G401 (cell line): ENCODE measurements around the gene BCL2L2. TPM values are rescaled to one million over a fixed set of nuclear protein-coding genes. Genes with fewer than 3 reads are reported as not detected.
A peak's percentile ranks its signal among the peaks of the same experiment; 100 is the strongest.
"Not testable (repeated sequence)": the region's sequence is repeated elsewhere in the genome, so short reads cannot be mapped to it uniquely, and the experiment has no call there.

Experiments
- DNase-seq: peaks from one replicate; pipeline ENCODE4 v3.0.0-alpha.2; 2015; ENCODE audit warnings: low spot score
- in situ Hi-C: cut with HindIII; loops from 2 replicates; pipeline ENCODE4 v1.10.0; 2016; ENCODE audit warnings: low sequenced_read_pairs, mixed read lengths
- total RNA-seq: library from RNA; depleted of rRNA; stranded (reverse); fragments of >200 nt; shearing (Covaris generic); gene quantifications from 2 replicates; pipeline ENCODE4 v1.2.3, GENCODE V29; 2014; rRNA removed

Gene BCL2L2, protein sequence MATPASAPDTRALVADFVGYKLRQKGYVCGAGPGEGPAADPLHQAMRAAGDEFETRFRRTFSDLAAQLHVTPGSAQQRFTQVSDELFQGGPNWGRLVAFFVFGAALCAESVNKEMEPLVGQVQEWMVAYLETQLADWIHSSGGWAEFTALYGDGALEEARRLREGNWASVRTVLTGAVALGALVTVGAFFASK
- 16.4 and 17.3 TPM in 2 replicates for total RNA-seq

DNA sequence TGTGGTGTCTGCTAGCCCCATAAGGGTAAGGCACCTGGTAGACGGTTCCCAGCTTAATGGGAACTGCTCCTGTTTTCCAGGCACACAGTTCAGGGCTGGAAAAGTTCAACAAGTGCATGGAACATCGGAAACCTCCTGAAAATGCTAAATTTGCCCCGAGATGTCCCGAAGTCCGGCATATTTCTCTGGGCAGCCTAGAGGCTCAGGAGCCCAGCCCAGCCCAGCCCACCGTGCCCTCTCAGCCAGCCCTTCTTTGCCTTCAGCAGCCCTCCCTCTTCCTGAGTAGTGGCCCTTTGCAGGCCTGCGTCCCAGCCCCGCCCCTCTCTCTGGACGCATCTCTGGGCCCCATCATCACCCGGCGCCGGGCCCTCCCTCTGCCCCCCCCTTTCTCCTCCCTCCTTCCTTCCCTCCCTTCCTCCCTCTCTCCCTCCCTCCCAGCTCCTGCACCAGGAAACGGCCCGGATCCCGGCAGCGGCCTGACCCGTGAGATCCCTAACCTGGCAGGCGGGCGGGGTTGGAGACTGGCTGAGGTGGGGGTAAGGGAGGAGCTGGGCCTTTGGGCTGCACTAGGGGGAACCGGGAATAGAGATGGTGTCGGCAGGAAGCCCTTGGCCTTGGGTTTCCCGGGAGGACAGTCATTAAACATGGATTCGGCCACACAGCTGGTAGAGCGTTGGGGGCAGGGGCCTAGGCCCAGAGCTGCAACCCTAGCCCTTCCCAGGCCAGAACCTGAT, at the start of gene BCL2L2:
Gene BCL2L2 (plus strand): TSS at position 422 of the 734 bp plus-strand sequence. CDS start 935 bp downstream, outside the sequence.
- in situ Hi-C loops, result no loop called here
- DNase-seq, result peak; percentile 94

DNA sequence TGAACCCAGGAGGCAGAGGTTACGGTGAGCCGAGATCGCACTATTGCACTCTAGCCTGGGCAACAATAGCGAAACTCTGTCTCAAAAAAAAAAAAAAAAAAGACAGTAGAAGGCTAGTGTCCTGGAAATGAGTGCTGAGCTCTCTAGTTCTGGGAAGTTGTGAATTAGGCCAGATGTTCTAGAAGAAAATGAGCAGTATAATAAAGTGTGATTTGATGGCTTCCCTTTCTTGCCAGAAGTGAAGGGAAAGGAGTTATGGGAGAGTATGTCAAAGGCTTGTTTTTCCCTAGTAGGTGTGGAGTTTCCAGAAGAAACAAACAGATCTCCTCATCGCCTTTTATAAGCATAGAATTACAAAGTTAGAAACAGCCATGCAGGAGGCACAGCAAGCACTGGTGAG, 48.4 kb upstream of the BCL2L2 start:
- DNase-seq, result no peak

DNA sequence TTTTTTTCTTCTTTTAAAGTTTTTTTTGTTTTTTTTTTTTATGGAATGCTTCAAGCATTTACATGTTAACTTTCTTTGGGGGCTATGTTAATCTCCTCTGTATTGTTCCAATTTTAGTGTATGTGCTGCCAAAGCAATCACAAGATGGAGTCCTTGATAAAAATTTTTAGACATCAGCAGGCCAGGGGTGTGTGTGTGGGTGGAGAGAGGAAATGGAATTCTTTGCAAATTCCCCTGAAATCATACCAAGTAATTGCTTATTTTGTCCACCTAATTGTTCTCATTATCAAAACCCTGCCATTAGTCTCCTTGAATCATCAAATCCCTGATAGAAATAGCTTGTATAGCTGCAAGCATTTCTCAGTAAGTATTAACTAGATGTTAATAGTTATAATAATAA, 47.2 kb upstream of the BCL2L2 start:
- in situ Hi-C loops, result no loop called here

More for the DNA sequence above, 48.4 kb upstream of the BCL2L2 start:
- in situ Hi-C loops, result no loop called here

DNA sequence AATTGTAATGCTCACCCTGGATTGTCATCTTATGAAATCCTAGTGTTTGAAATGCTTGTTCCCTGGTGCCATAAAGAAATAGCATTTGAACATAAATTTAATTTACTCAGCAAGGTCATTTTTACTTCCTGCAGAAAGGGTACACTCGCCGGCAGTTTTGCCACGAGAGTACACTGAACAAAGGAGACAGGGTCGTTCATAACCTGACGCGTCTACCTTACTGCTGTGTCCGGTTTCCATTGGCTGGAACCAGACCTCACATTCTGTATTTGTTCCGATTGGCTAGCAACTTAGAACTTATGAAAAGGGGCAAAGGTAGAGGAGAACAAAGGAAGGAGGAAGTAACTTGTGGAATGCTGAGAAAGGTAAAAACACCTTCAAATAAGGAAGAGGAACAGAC, 45.8 kb upstream of the BCL2L2 start:
- in situ Hi-C loops, result not testable (repeated sequence)

More for the DNA sequence above, 47.2 kb upstream of the BCL2L2 start:
- no peak for DNase-seq

DNA sequence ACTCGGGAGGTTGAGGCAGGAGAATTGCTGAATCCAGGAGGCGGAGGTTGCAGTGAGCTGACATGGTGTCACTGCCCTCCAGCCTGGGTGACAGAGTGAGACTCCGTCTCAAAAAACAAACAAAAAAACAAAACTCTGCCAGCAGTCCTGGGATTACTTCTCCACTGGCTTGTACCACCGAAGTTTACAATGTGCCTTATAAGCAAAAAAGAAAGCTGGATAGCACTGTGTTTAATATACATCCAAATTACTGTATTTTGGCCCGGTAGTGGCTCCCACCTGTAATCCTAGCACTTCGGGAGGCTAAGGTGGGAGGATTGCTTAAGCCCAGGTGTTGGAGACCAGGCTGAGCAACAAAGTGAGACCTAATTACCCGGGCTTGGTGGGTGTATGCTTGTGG, 37.4 kb upstream of the BCL2L2 start:
- in situ Hi-C loops, result no loop called here
- DNase-seq, result no peak

More for the DNA sequence above, 45.8 kb upstream of the BCL2L2 start:
- DNase-seq, result not testable (repeated sequence)

DNA sequence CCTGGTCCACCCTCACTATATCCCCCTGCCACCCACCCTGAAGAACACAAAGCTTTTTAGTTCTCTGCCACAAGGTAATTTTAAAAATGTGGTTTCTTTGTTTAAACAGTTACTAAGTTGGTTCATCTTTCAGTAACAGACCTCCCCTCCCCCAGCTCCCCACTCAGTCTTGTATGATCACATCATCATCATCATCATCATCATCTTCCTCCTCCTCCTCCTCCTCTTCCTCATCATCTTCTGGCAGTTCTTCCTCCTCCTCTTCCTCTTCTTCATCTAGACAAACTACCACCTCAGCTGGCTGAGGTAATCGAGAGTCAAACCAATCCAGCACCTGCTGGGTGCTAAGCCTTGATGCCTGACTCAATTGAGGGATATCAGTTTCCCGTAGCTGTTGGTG, 31.2 kb upstream of the BCL2L2 start:
- DNase-seq, result no peak
- in situ Hi-C loops, result no loop called here

DNA sequence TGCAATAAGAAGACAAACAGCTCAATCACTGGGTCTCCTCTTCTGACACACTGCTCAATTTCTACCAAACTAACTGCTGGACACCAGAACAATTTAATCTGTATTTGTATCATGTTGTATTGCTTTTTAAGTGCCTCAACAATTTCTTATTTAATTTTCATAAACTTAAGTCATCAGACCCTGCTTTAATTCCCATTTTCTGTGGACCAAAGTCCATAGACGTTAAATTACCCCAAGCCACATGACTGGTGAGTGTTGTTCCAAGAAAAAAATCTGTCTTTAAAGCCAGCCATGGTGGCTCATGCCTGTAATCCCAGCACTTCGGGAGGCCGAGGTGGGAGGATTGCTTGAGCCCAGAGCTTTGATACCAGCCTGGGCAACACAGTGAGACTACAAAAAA, 29.4 kb upstream of the BCL2L2 start:
- in situ Hi-C loops, result no loop called here
- DNase-seq, result no peak

DNA sequence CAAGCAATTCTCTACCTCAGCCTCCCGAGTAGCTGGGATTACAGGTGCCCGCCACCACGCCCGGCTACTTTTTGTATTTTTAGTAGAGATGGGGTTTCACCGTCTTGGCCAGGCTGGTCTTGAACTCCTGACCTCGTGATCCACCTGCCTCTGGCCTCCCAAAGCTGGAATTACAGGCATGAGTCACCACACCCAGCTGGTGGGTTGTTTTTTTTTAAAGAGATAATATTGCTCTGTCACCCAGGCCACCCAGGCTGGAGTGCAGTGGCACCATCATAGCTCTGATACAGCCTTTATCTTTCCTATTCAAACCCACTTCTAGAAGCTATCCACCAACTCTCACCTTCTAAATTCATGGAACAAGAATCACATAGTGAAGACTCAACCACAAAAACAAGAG, 28.7 kb upstream of the BCL2L2 start:
- in situ Hi-C loops, DNase-seq: not testable (repeated sequence)

DNA sequence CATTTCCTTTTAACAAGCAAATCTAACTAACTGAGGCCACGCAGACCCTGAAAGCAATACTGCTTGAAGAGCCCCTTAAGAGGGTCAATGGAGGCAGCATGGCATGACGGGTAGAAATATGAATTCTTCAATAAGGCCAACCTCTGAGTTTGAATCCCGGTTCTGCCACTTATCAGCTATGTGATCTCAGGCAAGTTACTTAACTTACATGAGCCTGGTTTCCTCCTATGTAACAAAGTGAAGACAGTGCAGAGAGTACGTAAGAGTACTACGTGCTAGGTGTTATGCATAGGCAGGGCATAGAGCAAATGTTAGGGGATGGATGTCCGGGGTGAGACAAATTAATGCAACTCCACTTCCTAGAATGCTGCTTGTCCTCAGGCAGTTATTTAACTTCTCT, 25.4 kb upstream of the BCL2L2 start:
- DNase-seq, result no peak
- in situ Hi-C loops, result no loop called here

DNA sequence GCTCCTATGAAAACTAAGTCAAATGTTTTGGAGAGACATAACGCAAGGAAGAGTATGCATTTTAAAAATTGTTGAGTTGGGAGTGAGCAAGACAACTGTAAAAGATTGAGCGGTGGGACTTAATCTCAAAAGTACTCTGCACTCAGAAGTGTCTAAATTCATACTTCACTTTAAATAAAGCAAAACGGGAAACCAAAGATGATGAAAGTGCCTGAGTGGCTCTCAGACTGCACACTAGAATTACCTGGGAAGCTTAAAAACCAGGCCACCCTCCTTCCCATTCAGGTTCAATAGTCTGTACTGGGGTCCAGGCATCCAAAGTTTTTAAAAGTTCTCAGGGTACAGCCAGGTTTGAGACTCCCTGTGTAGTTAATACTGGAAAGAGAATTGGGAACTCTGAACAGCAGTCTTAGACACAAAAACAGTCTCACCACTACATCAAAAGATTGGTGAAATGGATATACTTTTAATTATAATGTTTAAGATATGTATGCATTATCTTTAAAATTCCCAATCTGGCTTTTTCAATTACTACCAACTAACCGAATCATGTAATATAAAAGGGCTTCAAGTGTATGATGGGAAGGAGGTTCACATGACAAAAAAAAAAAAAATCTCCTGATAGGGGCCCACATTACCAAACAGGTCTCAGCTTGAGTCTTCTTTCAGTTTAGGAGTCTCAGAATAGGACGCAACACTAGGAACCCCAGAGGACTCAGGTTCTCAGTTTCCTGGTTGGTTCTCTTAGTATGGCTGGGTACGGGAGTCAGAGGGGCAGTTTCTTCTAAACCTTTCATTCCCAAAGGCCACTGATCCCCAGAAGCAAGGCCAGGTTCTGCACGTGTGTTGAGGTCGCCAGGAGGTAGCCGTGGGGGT, 21.7 kb upstream of the BCL2L2 start:
- in situ Hi-C loops, result no loop called here
- DNase-seq, result peak; percentile 28

DNA sequence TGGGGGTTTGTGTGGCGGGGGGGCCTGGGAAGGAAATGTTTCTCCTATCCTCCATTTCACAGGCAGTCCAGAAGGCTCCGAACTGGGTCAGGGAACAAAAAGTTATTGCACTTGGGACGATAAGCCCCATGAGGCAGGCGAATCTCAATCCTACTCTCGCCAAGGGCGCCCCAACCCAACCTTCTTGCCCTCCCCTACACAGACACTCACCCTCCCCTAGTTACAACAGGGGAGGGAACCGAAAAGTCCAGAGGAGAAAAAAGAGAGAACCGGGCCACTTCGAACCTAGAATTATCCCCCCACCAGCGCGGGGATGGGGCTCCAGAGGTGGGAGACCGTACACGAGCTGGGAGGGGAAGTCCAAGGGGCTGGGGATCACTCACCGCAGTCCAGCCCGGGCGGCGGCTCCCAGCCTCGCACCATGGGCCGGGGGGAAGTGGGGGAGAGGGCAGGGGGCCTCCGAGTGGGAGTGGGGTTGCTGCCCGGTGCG, 21.1 kb upstream of the BCL2L2 start:
- in situ Hi-C loops, result no loop called here
- DNase-seq, result no peak

DNA sequence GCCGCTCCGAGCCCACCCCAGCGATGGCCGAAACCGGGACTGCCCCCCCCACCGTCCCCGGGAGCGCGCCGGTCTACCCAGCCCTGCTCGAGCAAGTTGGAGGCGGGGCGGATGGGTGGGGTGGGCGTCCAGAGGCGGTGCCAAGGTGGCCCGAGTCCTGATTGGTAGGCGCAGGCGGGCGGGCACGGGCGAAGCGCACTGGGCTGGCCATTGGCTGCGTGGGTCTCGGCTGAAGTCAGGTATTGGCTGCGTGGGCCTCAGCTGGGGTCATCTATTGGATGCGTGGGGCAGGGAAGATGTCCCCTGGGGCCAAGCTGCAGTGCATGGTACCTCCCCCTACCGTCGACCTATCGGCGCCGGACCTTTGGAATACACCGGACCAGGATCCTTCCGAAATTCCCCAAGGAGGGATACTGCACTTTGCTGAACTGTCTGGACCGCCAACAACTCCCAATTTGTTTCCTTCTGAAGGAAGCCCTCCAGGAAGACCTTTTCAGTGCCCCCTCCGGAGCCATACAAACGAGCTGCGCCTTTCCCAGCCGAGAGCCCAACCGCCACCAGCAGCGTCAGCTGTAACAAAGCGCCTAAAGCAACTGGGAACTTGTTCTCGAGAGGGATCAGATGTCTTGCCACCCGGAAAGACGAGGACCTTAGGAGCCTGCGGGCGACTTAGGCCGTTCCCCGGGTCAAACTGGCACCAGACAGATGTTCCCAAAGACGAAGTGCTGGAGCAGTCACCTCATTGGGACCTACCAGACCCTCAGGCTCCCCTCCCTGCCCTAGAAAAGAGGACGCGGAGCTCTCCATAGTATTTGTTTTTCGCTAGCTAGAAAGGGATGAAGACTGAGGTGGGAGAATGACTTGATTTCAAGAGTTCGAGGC, 20.4 kb upstream of the BCL2L2 start, which contains the start of gene HOMEZ:
Gene HOMEZ (minus strand): TSS at position 113 of the 882 bp plus-strand sequence. CDS start 180 bp downstream, outside the sequence.
- peak; percentile 99 for DNase-seq
- in situ Hi-C loops, result no loop called here

DNA sequence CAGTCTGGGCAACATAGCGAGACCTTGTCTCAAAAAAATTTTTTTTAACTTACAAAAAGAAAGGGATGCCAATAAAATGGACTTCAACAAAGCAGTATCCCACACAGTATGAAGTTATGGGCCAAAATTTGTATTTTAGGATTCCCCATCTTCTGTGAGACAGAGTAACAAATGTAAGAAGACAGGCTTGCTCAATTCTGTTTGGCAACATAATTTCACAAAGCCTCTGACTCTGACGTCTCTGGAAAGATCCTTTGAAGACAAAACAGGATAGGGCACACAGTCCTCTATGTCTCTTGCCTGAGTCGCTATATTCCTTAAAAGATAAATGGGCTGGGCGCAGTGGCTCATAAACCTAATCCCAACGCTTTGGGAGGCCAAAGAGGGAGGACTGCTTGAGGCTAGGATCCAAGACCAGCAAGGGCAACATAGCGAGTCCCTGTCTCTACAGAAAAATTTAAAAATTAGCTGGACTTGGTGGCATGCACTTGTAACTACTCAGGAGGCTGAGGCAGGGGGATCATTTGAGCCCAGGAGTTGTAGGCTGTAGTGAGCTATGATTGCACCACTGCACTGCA, 19.6 kb upstream of the BCL2L2 start:
- DNase-seq, result no peak
- in situ Hi-C loops, result no loop called here

DNA sequence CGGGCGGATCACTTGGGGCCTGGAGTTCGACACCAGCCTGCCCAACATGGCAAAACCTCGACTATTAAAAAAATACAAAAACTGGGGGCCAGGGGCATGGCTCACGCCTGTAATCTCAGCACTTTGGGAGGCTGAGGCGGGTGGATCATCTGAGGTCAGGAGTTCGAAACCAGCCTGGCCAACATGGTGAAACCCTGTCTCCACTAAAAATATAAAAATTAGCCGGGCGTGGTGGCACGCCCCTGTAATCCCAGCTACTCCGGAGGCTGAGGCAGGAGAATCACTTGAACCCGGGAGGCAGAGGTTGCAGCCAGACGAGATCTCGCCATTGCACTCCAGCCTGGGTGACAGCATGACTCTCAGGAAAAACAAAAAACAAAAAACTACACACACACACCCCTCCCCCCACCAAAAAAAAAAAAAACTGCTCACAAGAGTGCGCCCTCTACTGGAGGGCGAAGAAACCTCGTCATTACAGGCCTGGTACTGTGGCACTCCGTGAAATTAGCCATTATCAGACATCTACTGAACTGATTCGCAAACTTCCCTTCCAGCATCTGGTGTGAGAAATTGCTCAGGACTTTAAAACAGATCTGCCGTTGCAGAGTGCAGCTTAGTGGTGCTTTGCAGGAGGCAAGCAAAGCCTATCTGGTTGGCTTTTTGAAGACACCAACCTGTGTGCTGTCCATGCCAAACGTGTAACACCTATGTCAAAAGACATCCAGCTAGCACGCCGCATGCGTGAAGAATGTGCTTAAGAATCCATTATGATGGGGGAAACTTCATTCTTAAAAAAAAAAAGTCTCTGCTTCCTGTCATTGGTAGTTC, 11.7 kb upstream of the BCL2L2 start:
- DNase-seq, result peak; percentile 66
- in situ Hi-C loops, result no loop called here

DNA sequence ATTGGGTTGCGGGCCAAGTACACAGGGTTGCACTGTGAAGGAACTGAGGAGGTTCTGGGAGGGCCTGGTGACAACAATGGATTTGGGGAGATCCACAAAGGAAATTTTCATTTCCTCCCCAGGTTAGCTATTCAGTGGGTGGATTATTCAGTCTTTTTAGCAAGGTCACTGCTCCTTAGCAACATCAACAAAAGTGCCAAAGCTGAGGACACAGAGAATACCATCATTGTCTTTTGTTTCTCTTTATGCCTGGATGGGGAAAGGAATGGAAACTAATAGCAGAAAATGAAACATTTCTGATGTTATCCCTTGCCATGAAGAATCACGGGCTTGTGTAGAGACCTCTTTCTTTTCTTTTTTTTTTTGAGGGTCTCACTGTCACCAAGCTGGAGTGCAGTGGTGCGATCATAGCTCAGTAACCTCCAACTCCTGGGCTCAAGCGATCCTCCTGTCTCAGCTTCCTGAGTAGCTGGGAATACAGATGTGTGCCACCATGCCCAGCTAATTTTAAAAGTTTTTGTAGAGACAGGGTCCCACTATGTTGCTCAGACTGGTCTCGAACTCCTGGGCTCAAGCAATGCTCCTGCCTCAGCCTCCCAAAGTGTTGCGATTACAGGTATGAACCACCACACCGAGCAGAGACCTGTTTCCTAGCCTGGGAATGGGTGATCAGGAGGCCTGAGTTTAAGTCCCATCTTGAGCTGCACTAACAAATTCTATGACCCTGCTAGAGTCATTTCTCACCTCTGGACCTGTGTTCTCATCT, 10.4 kb upstream of the BCL2L2 start:
- in situ Hi-C loops, result no loop called here
- DNase-seq, result no peak

DNA sequence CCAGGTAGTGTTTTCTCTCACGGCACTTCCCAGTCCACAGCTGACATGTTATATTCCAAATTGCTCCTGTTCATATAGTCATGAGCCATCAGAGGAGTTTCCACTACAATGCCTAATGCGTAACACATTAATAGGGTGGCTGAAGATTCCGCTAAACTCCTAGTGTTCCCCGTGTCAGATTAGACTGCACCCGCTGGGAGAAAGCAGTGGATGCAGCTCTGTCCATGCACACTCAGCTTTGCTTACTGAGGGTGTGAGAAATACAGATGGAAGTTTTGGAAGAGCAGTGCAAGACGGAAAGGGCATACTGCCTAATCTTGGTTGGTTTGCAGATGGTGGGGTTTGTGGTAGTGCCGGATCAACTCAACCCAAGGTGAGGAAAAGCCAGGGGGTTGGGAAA, 9.5 kb upstream of the BCL2L2 start:
- in situ Hi-C loops, result no loop called here
- no peak for DNase-seq
